Astrocyte (in vitro differentiated cells and primary cell): ENCODE measurements around the gene ELMO2. TPM values are rescaled to one million over a fixed set of nuclear protein-coding genes. Genes with fewer than 3 reads are reported as not detected.

Source experiments
- DNase-seq: peaks from one replicate; pipeline ENCODE4 v3.0.0-alpha.2; 2010; ENCODE audit warnings: low read depth
- FAIRE-seq: peaks from 2 replicates; lab custom pipeline; 2011; peaks lifted over from hg19 to GRCh38; lab: Jason Lieb, UNC
- H2AFZ ChIP-seq: 2 replicates; pipeline ENCODE4 v1.6.0; 2012; ENCODE audit warnings: low read depth, low read length, inconsistent platforms
- H3K27ac ChIP-seq: 2 replicates; pipeline ENCODE4 v1.5.1; 2011; ENCODE audit warnings: low read depth, low read length, inconsistent platforms
- H3K27me3 ChIP-seq: 2 replicates; pipeline ENCODE4 v1.6.0; 2011; ENCODE audit warnings: low read length, inconsistent platforms; ENCODE audit not compliant: insufficient read depth
- H3K36me3 ChIP-seq: 2 replicates; pipeline ENCODE4 v1.5.1; 2011; ENCODE audit warnings: low read length, inconsistent platforms; ENCODE audit not compliant: insufficient read depth
- H3K4me1 ChIP-seq: 2 replicates; pipeline ENCODE4 v1.5.1; 2011; ENCODE audit warnings: low read length, inconsistent platforms; ENCODE audit not compliant: insufficient read depth
- H3K4me2 ChIP-seq: 2 replicates; pipeline ENCODE4 v1.6.0; 2012; ENCODE audit warnings: low read length, inconsistent platforms
- H3K4me3 ChIP-seq: 2 replicates; pipeline ENCODE4 v1.5.1; 2011; ENCODE audit warnings: low read depth, mild to moderate bottlenecking, low read length, inconsistent platforms; ENCODE audit not compliant: insufficient read depth
- H3K79me2 ChIP-seq: 2 replicates; pipeline ENCODE4 v1.6.0; 2012; ENCODE audit warnings: mild to moderate bottlenecking, low read length, inconsistent platforms; ENCODE audit not compliant: insufficient read depth
- H3K9ac ChIP-seq: 2 replicates; pipeline ENCODE4 v1.6.0; 2012; ENCODE audit warnings: mild to moderate bottlenecking, low read length, inconsistent platforms
- H3K9me3 ChIP-seq: 2 replicates; pipeline ENCODE4 v1.5.1; 2012; ENCODE audit warnings: low read depth, mild to moderate bottlenecking, low read length, inconsistent platforms; ENCODE audit not compliant: insufficient read depth
- H4K20me1 ChIP-seq: 2 replicates; pipeline ENCODE4 v1.6.0; 2012; ENCODE audit warnings: low read length, inconsistent platforms; ENCODE audit not compliant: insufficient read depth
- H3K27ac Mint-ChIP-seq: one replicate; pipeline ENCODE4 v1.8.0; 2021; ENCODE audit warnings: mild to moderate bottlenecking, mixed read lengths; ENCODE audit not compliant: unreplicated experiment
- H3K27me3 Mint-ChIP-seq: one replicate; pipeline ENCODE4 v1.8.0; 2021; ENCODE audit warnings: low read depth, mixed read lengths; ENCODE audit not compliant: unreplicated experiment
- H3K36me3 Mint-ChIP-seq: one replicate; pipeline ENCODE4 v1.8.0; 2021; ENCODE audit warnings: low read depth, mixed read lengths; ENCODE audit not compliant: unreplicated experiment
- H3K4me1 Mint-ChIP-seq: one replicate; pipeline ENCODE4 v1.8.0; 2021; ENCODE audit warnings: low read depth, mixed read lengths; ENCODE audit not compliant: unreplicated experiment
- H3K4me3 Mint-ChIP-seq: one replicate; pipeline ENCODE4 v1.8.0; 2021; ENCODE audit warnings: mild to moderate bottlenecking, moderate library complexity, mixed read lengths; ENCODE audit not compliant: unreplicated experiment
- H3K9me3 Mint-ChIP-seq: one replicate; pipeline ENCODE4 v1.8.0; 2021; ENCODE audit warnings: mild to moderate bottlenecking, mixed read lengths; ENCODE audit not compliant: unreplicated experiment
- EZH2 ChIP-seq: IDR thresholded peaks from 2 replicates; pipeline ENCODE4 v1.6.1; 2012; ENCODE audit warnings: mild to moderate bottlenecking, low read length, inconsistent platforms; ENCODE audit not compliant: insufficient read depth
- total RNA-seq: library from RNA; stranded (reverse); gene quantifications from 2 replicates; pipeline ENCODE4 v1.2.1, GENCODE V29; 2021
- TF ChIP-seq, protein P1 (sequence below): IDR thresholded peaks from 2 replicates; pipeline ENCODE4 v1.5.1; 2011; ENCODE audit warnings: low read depth, mild to moderate bottlenecking, inconsistent platforms, low read length, moderate library complexity; ENCODE audit not compliant: insufficient read depth

The ELMO2 gene
- total RNA-seq, 1 donor from 2014 or later, result 53.4 TPM

- H3K27ac Mint-ChIP-seq, result no peak overlapping the region
Observed at GRCh38 chr20:46346770-46347169, 59.6 kb downstream of the ELMO2 start.

DNA sequence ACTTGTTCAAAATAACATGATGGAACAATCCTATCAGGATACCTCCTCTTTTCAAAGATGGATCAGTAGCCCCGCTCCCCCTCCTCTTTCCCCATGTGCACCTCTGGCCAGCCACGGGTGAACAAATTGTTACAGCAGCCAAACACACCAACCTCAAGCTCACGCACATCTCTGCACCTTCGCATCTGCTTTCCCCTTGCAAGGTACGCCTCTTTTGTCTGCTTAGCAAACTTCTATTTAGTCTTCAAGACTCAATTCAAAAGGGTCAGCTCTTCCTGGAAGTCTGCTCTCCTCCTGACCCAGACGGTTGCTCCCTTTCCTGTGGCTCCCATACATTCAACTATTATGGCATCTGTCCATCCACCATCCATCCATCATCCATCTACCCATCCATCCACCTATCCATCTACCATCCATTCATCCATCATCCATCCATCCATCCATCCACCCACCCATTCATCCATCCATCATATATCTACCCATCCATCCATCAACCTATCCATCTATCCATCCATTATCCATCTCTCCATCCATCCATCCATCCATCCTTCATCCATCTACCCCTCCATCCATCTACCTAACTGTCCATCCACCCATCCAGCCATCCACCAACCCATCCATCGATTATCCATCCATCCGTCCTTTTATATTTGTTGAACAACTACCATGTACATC is 61.8 kb downstream of the ELMO2 start:
- Histone ChIP-seq H2AFZ (no peak overlapping the region), H3K4me1 (peaks cover 1% of the 10 kb centered on the region), H3K27me3 (peaks cover 45% of the 10 kb centered on the region), H3K27ac (no peak overlapping the region), H4K20me1 (no peaks in the 10 kb centered on the region), H3K36me3 (no peaks in the 10 kb centered on the region), H3K4me3 (no peak overlapping the region), H3K9me3 (no peaks in the 10 kb centered on the region), H3K4me2 (no peak overlapping the region), H3K9ac (no peak overlapping the region), H3K79me2 (no peaks in the 10 kb centered on the region)
- Mint-ChIP-seq H3K27ac (no peak overlapping the region), H3K4me3 (no peak overlapping the region), H3K36me3 (peaks cover 9% of the 10 kb centered on the region), H3K4me1 (peaks cover 13% of the 10 kb centered on the region), H3K27me3 (peaks cover 30% of the 10 kb centered on the region), H3K9me3 (peaks cover 3% of the 10 kb centered on the region)
- FAIRE-seq (no peak), DNase-seq (no peak)
- TF ChIP-seq, protein P1, sequence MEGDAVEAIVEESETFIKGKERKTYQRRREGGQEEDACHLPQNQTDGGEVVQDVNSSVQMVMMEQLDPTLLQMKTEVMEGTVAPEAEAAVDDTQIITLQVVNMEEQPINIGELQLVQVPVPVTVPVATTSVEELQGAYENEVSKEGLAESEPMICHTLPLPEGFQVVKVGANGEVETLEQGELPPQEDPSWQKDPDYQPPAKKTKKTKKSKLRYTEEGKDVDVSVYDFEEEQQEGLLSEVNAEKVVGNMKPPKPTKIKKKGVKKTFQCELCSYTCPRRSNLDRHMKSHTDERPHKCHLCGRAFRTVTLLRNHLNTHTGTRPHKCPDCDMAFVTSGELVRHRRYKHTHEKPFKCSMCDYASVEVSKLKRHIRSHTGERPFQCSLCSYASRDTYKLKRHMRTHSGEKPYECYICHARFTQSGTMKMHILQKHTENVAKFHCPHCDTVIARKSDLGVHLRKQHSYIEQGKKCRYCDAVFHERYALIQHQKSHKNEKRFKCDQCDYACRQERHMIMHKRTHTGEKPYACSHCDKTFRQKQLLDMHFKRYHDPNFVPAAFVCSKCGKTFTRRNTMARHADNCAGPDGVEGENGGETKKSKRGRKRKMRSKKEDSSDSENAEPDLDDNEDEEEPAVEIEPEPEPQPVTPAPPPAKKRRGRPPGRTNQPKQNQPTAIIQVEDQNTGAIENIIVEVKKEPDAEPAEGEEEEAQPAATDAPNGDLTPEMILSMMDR, result no peak
- TF ChIP-seq EZH2, result no peak

More at GRCh38 chr20:46346770-46347169, 59.6 kb downstream of the ELMO2 start:
- H3K27ac ChIP-seq, result no peak overlapping the region
- no peak overlapping the region for H3K4me3 Mint-ChIP-seq
- no peak overlapping the region for H2AFZ ChIP-seq
- no peak for TF ChIP-seq EZH2
- TF ChIP-seq, protein P1, result no peak
- DNase-seq (no peak), FAIRE-seq (no peak)
- H3K4me2 ChIP-seq, result no peak overlapping the region
- no peak overlapping the region for H3K4me3 ChIP-seq
- no peaks in the 10 kb centered on the region for H3K36me3 ChIP-seq
- no peaks in the 10 kb centered on the region for H3K9me3 ChIP-seq
- no peaks in the 10 kb centered on the region for H3K79me2 ChIP-seq
- no peak overlapping the region for H3K9ac ChIP-seq
- H3K27me3 ChIP-seq, result peaks cover 32% of the 10 kb centered on the region
- no peaks in the 10 kb centered on the region for H4K20me1 ChIP-seq
- peaks cover 29% of the 10 kb centered on the region for H3K4me1 Mint-ChIP-seq
- peaks cover 11% of the 10 kb centered on the region for H3K36me3 Mint-ChIP-seq
- H3K27me3 Mint-ChIP-seq, result peaks cover 17% of the 10 kb centered on the region
- peaks cover 3% of the 10 kb centered on the region for H3K9me3 Mint-ChIP-seq
- peaks cover 22% of the 10 kb centered on the region for H3K4me1 ChIP-seq

DNA sequence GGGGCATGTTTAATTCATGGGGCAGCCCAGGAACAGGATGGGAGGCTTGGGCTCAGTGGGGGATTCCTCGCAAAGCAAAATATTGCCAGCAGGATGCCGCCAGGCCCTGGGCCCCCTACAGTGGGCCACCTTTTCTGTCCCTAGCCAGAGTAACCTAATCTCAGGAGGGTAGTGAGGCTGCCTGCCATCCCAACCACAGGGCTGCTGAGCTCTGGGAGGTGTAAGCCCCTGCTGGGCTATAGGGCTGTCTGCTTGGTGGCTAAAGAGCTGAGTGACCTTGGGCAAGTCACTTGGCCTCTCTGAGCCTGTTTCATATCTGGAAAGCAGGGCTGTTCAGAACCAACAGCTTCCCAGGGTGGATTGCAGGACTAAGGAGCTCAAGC is 62.4 kb downstream of the ELMO2 start:
- FAIRE-seq, result no peak
- peaks cover 49% of the 10 kb centered on the region for H3K27me3 ChIP-seq

More for the DNA sequence above, 62.4 kb downstream of the ELMO2 start:
- no peak overlapping the region for H2AFZ ChIP-seq
- H3K4me3 ChIP-seq, result no peak overlapping the region
- H3K4me2 ChIP-seq, result no peak overlapping the region
- TF ChIP-seq EZH2, result no peak
- TF ChIP-seq, protein P1, result no peak
- H3K27ac ChIP-seq, result no peak overlapping the region
- H3K4me1 Mint-ChIP-seq, result peaks cover 7% of the 10 kb centered on the region
- H4K20me1 ChIP-seq, result no peaks in the 10 kb centered on the region
- no peaks in the 10 kb centered on the region for H3K36me3 ChIP-seq
- H3K79me2 ChIP-seq, result no peaks in the 10 kb centered on the region
- peaks cover 8% of the 10 kb centered on the region for H3K36me3 Mint-ChIP-seq
- H3K27ac Mint-ChIP-seq, result no peak overlapping the region
- peaks cover 37% of the 10 kb centered on the region for H3K27me3 Mint-ChIP-seq
- H3K9me3 ChIP-seq, result no peaks in the 10 kb centered on the region
- no peak overlapping the region for H3K9ac ChIP-seq
- DNase-seq, result no peak
- H3K9me3 Mint-ChIP-seq, result peaks cover 3% of the 10 kb centered on the region
- no peaks in the 10 kb centered on the region for H3K4me1 ChIP-seq
- no peak overlapping the region for H3K4me3 Mint-ChIP-seq
